H4 (cell line): ENCODE data around the gene ATG9A. TPM values are rescaled to one million over a fixed set of nuclear protein-coding genes. Genes with fewer than 3 reads are reported as not detected.

Experiments
- DNase-seq: peaks from one replicate; pipeline ENCODE4 v3.0.0-alpha.2; 2015; ENCODE audit warnings: low spot score
- total RNA-seq: library from RNA; depleted of rRNA; stranded (reverse); fragments of >200 nt; shearing (Covaris generic); gene quantifications from 2 replicates; pipeline ENCODE4 v1.2.3, GENCODE V29; 2014

Gene ATG9A
- total RNA-seq, 1 experiment from 2014 or later = 73.6 TPM

DNA sequence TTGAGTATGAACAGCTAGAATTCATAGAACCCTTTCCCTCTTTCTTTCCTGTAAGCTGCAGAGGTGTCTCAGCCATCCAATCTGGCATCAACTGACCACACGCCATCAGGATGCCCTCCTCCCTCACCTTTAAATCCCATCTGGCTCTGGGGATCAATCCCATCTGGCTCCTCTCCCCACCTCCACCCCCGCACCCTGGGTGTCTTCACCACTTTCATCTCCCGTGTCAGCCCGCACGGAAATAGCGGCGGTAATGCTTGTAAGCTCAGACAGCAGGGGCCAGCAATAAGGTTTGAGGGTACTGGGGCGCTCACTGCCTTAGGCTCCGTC, 23.1 kb upstream of the ATG9A start:
- DNase-seq = no peak

- no peak for DNase-seq
Observed at GRCh38 chr2:219252084-219252483, 22.6 kb upstream of the ATG9A start.

DNA sequence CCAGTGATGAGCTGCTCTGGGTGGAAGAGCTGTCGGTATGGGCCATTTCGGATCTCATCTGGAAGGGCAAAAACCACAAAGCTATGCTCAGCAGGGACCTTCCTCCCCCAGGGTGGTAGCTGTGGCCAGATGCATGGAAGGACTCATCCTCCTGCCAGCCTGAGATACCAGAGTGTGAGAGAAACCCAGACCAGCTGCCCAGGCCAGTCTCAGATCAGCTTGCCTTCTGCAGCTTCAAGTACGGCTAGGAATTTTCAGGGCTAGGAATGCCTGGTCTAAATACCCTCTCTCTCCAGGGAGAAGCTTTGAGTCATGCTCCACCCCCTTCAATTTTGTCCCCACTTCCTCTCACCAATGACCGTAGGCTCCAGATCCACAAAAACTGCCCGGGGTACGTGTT, 22.2 kb upstream of the ATG9A start:
- DNase-seq = no peak

- no peak for DNase-seq
Observed at GRCh38 chr2:219250049-219250781, 20.8 kb upstream of the ATG9A start.

DNA sequence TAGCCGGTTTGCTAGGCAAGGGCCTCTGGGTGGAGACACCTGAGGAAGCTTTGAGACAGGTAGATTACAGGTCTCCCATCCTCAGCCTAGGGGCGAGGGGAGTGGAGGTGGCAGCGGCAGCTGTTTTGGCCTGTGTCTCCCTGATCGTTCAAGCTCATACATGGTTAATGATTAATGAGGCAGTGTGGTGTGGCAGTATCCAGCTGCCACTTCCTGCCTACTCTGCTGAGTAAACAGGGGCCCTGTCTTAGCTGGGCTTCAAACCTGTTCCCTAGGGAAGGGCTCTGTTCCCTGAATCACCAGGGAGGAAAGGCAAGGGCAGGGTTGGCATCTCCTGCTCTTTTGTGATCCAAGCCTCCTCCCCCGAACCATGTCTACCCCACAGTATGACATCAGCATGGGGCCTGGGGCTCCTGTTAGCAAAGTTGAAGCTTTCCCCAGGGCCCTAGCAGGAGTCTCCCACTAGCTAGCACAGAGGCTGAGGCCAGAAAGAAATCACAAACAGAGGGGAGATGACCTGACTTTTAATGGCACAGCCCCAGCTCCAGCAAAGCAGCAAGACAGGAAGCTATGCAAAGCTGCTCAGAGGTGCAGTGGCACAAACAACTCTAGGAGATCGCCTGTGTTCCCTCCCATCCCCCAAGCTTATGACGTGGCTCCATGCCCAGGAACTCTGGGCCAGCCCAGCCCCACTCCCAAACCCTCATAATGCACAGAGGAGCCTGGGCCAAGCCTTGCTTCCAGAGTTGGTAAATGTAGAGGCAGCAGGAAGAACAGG, 20.0 kb upstream of the ATG9A start:
- DNase-seq = peak; percentile 92

GRCh38 chr2:219248845-219249202, 19.4 kb upstream of the ATG9A start:
- DNase-seq = no peak

GRCh38 chr2:219247678-219248642, 18.5 kb upstream of the ATG9A start:
- no peak for DNase-seq

DNA sequence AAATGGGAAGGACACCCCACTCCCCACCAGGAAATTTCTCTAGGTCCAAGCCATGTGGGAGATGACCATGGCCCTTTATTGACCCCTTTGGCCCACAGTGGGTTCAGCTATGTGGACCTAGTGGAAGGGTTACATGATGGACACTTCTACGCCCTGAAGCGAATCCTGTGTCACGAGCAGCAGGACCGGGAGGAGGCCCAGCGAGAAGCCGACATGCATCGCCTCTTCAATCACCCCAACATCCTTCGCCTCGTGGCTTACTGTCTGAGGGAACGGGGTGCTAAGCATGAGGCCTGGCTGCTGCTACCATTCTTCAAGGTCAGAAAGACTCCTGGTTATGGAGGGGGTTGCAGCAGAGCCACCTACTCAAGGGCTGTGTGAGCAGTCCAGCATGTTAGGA, 17.1 kb upstream of the ATG9A start:
- DNase-seq = no peak

GRCh38 chr2:219245899-219246230, 16.4 kb upstream of the ATG9A start:
- no peak for DNase-seq

DNA sequence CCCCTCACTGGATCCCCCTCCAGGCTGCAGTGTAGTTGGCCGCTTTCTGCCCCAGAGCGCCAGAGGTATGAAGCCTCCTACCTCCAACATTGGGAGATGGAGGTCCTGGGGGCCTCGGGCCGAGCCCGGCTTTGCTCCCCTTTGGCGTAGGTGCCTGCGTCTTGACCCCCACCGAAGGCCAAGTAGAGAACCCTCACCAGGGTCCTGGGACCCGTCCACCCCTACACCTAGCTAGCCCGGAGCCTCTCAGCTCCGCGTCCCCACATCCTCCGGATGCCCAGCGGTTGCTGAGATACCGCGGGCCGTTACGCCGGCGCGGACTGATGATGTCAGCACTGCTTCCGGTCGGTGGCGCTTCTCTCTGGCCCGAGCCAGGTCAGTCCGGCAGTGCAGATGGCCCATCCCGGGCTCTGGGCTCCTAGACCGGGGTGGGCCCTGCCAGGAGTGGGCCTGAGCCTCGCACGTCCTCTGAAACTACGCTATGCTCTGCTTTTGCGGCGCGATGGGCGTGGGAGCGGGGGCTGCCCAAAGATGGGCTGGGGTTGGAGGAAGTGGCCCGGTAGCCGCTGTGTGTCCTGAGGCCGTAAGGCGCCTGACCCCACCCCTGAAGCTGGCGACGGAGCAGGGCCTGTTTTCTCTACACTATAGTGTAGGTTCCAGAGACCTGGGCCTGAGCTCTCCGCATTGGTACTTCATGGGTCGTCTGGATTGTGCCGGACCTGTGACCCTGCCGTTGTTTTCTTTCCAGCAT, 15.9 kb upstream of the ATG9A start, which contains the start of the genes GLB1L and STK16:
Gene GLB1L (minus strand): TSS at position 297 of the 751 bp plus-strand sequence. CDS start 1,871 bp downstream, outside the sequence.
Gene STK16 (plus strand): TSS at position 332 of the 751 bp plus-strand sequence. CDS start 521 bp downstream, outside the sequence.
- DNase-seq = peak; percentile 89

- no peak for DNase-seq
Observed at GRCh38 chr2:219244789-219245147, 15.3 kb upstream of the ATG9A start.

DNA sequence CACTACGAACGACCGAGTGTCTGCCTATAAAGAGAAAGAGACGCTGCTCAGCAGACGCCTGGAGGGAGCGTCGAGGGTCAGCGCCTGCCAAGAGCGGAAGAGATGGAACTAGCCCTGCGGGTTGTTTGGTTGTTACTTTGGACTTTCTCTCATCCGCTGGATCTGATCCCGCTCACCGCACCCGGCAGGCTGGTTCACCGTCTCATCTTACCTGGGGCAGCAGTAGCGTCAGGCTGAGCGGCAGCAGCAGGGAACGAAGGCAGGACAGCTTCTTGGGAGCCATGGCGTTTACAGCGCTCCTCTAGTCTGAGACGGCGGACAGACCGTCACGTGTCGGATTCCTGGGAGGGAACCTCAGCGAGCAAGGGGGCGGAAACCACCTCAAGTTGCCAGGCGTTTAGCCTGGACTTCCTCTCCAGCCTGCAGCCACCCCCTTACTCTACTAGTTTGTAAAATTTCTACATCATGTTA, 13.9 kb upstream of the ATG9A start:
- no peak for DNase-seq

GRCh38 chr2:219234331-219234730, 4.9 kb upstream of the ATG9A start:
- no peak for DNase-seq

- no peak for DNase-seq
Observed at GRCh38 chr2:219230059-219230540, 664 bp upstream of the ATG9A start.

DNA sequence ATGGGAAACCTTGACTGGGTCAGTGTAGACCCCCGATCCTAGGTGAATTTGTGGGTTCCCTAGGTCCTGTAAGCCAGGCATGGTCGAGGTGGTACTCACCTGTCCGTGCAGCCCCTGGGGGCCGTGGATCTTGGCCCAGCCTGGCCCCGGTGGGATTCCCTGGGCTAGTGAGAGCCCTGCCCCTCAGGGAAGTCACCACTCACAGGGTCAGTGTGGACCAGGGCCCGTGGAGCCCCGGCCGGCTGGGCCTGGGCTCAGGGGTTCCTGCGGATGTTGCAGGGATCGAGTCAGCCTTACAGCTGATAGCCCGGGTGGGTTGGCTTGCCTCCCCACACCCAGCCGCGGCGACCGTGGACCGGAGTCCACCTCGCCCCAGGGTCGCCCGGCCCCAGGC, 528 bp downstream of the ATG9A start:
- no peak for DNase-seq

GRCh38 chr2:219228041-219228910, 1.2 kb downstream of the ATG9A start:
- DNase-seq = no peak

GRCh38 chr2:219225350-219225749, 4.1 kb downstream of the ATG9A start:
- DNase-seq = no peak

GRCh38 chr2:219223831-219224610, 5.4 kb downstream of the ATG9A start:
- DNase-seq = no peak

- DNase-seq = no peak
Observed at GRCh38 chr2:219221957-219222518, 7.4 kb downstream of the ATG9A start.
